HG03460 (cell line): ENCODE measurements around the gene PRAMEF20.
"Not testable (repeated sequence)": the region's sequence is repeated elsewhere in the genome, so short reads cannot be mapped to it uniquely, and the experiment has no call there.

ENCODE experiments used
- ATAC-seq: cut with Tn5 transposase; IDR thresholded peaks from one replicate; pipeline ENCODE4 v1.9.1; 2021; ENCODE audit not compliant: unreplicated experiment

Gene PRAMEF20

GRCh38 chr1:13410150-13410549, at the start of gene PRAMEF20:
PRAMEF20 (plus strand) TSS chr1:13410450; CDS start chr1:13416355, 5,905 bp downstream.
- not testable (repeated sequence) for ATAC-seq

GRCh38 chr1:13362364-13362763, 47.9 kb upstream of the PRAMEF20 start:
- ATAC-seq = not testable (repeated sequence)

GRCh38 chr1:13364928-13365327, 45.3 kb upstream of the PRAMEF20 start:
- not testable (repeated sequence) for ATAC-seq

GRCh38 chr1:13366536-13366935, 43.7 kb upstream of the PRAMEF20 start:
- not testable (repeated sequence) for ATAC-seq

GRCh38 chr1:13368544-13368943, 41.7 kb upstream of the PRAMEF20 start:
- not testable (repeated sequence) for ATAC-seq

- not testable (repeated sequence) for ATAC-seq
Observed at GRCh38 chr1:13378983-13379382, 31.3 kb upstream of the PRAMEF20 start.

- ATAC-seq = not testable (repeated sequence)
Observed at GRCh38 chr1:13380380-13380779, 29.9 kb upstream of the PRAMEF20 start.

GRCh38 chr1:13389332-13389731, 20.9 kb upstream of the PRAMEF20 start, which contains the start of gene PRAMEF17:
PRAMEF17 (plus strand) TSS chr1:13389632; CDS start chr1:13389658, 26 bp downstream.
- ATAC-seq = not testable (repeated sequence)

GRCh38 chr1:13393004-13393403, 17.2 kb upstream of the PRAMEF20 start:
- ATAC-seq = not testable (repeated sequence)

- ATAC-seq = not testable (repeated sequence)
Observed at GRCh38 chr1:13394761-13395160, 15.5 kb upstream of the PRAMEF20 start.

GRCh38 chr1:13395311-13395710, 14.9 kb upstream of the PRAMEF20 start:
- ATAC-seq = not testable (repeated sequence)

GRCh38 chr1:13407811-13408210, 2.4 kb upstream of the PRAMEF20 start:
- ATAC-seq = no peak

- no peak for ATAC-seq
Observed at GRCh38 chr1:13430495-13430894, 20.2 kb downstream of the PRAMEF20 start.

- no peak for ATAC-seq
Observed at GRCh38 chr1:13432251-13432650, 22.0 kb downstream of the PRAMEF20 start.

GRCh38 chr1:13433694-13434358, 23.6 kb downstream of the PRAMEF20 start:
- ATAC-seq = not testable (repeated sequence)

GRCh38 chr1:13435458-13435857, 25.2 kb downstream of the PRAMEF20 start:
- ATAC-seq = no peak

- not testable (repeated sequence) for ATAC-seq
Observed at GRCh38 chr1:13439104-13439783, 29.0 kb downstream of the PRAMEF20 start.

- no peak for ATAC-seq
Observed at GRCh38 chr1:13443335-13443979, 33.2 kb downstream of the PRAMEF20 start.

GRCh38 chr1:13450204-13450603, 40.0 kb downstream of the PRAMEF20 start:
- ATAC-seq = no peak

- no peak for ATAC-seq
Observed at GRCh38 chr1:13451399-13451965, 41.2 kb downstream of the PRAMEF20 start.

- ATAC-seq = no peak
Observed at GRCh38 chr1:13456904-13457532, 46.8 kb downstream of the PRAMEF20 start.
